ENCODE measurements around the gene IL12RB1.

DNA sequence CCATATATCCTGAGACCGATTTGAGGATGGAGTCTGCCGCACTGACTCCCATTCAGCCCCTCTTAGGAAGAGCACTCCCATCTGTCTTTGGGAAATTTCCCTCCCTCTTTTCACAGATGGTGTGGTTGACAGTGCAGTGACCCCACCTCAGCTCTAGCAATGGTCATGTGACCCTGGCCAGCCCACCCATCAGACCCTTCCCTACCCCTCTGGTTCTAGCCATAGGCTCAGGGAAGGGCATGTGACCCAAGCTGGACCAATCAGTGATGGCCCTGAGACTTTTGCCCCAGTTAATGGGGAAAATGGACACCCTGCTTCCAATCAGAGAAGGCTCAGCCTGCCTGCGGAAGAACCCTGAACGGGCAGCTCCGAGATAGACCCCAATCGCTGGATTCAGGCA, 26.3 kb downstream of the IL12RB1 start:
- TF ChIP-seq, protein P1, sequence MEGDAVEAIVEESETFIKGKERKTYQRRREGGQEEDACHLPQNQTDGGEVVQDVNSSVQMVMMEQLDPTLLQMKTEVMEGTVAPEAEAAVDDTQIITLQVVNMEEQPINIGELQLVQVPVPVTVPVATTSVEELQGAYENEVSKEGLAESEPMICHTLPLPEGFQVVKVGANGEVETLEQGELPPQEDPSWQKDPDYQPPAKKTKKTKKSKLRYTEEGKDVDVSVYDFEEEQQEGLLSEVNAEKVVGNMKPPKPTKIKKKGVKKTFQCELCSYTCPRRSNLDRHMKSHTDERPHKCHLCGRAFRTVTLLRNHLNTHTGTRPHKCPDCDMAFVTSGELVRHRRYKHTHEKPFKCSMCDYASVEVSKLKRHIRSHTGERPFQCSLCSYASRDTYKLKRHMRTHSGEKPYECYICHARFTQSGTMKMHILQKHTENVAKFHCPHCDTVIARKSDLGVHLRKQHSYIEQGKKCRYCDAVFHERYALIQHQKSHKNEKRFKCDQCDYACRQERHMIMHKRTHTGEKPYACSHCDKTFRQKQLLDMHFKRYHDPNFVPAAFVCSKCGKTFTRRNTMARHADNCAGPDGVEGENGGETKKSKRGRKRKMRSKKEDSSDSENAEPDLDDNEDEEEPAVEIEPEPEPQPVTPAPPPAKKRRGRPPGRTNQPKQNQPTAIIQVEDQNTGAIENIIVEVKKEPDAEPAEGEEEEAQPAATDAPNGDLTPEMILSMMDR (IDR thresholded peaks at IDR 0.05), result no peak
- no peak for TF ChIP-seq POLR2A (IDR thresholded peaks at IDR 0.05)
